Measurements from ENCODE around the gene MYH11. TPM values are rescaled to one million over a fixed set of nuclear protein-coding genes. Genes with fewer than 3 reads are reported as not detected.

Gene MYH11
- total and polyA plus RNA-seq, 2 donors (not counting 1 experiment from before 2014, with no cell fraction given): 1.3 to 14.5 TPM

- Histone ChIP-seq H3K9me3 (ENCODE audit: control insufficient read depth, insufficient read depth, low read depth, low read length) (no peaks in the 10 kb centered on the region), H3K27me3 (ENCODE audit: control insufficient read depth, insufficient read depth, low read length) (peaks cover 15% of the 10 kb centered on the region), H3K36me3 (ENCODE audit: control insufficient read depth, insufficient read depth, low read length) (no peaks in the 10 kb centered on the region), H3K4me2 (ENCODE audit: extremely low read depth, insufficient read depth, low read length) (no peak overlapping the region), H3K4me3 (replicated peaks in 1 of 4; ENCODE audit: control extremely low read depth in 1 of 4, insufficient read depth in 1 of 4, low read depth in 3 of 4, low read length in 4 of 4) (no peak overlapping the region), H3K79me2 (ENCODE audit: control insufficient read depth, insufficient read depth, low read length) (no peaks in the 10 kb centered on the region), H3K27ac (ENCODE audit: insufficient read depth, low read length) (no peak overlapping the region), H3K9ac (ENCODE audit: insufficient read depth, low read length) (no peak overlapping the region), H2AFZ (ENCODE audit: low read length) (no peak overlapping the region), H4K20me1 (ENCODE audit: control insufficient read depth, extremely low read depth, insufficient read depth, low read length) (no peaks in the 10 kb centered on the region), H3K4me1 (ENCODE audit: control insufficient read depth, extremely low read depth, insufficient read depth, low read length) (peaks cover 4% of the 10 kb centered on the region)
- TF ChIP-seq CTCF (conservative IDR thresholded peaks at IDR 0.05 in 1 of 2, IDR thresholded peaks at IDR 0.05 in 1 of 2; ENCODE audit: low read depth in 1 of 2, low read length in 2 of 2): no peak
- TF ChIP-seq EZH2 (IDR thresholded peaks at IDR 0.05; ENCODE audit: low read length, missing control alignments): no peak
- DNase-seq (ENCODE audit: low read depth in 2 of 2): no peak
Measured at GRCh38 chr16:15827299-15827698, 29.5 kb downstream of the MYH11 start.

- Histone ChIP-seq H3K36me3 (ENCODE audit: control insufficient read depth, insufficient read depth, low read length) (no peaks in the 10 kb centered on the region), H3K9ac (ENCODE audit: insufficient read depth, low read length) (no peak overlapping the region), H3K4me1 (ENCODE audit: control insufficient read depth, extremely low read depth, insufficient read depth, low read length) (peaks cover 4% of the 10 kb centered on the region), H3K27ac (ENCODE audit: insufficient read depth, low read length) (no peak overlapping the region), H3K27me3 (ENCODE audit: control insufficient read depth, insufficient read depth, low read length) (peaks cover 15% of the 10 kb centered on the region), H3K4me2 (ENCODE audit: extremely low read depth, insufficient read depth, low read length) (no peak overlapping the region), H3K9me3 (ENCODE audit: control insufficient read depth, insufficient read depth, low read depth, low read length) (no peaks in the 10 kb centered on the region), H3K79me2 (ENCODE audit: control insufficient read depth, insufficient read depth, low read length) (no peaks in the 10 kb centered on the region), H4K20me1 (ENCODE audit: control insufficient read depth, extremely low read depth, insufficient read depth, low read length) (no peaks in the 10 kb centered on the region), H2AFZ (ENCODE audit: low read length) (no peak overlapping the region), H3K4me3 (replicated peaks in 1 of 4; ENCODE audit: control extremely low read depth in 1 of 4, insufficient read depth in 1 of 4, low read depth in 3 of 4, low read length in 4 of 4) (no peak overlapping the region)
- no peak for DNase-seq (ENCODE audit: low read depth in 2 of 2)
- no peak for TF ChIP-seq EZH2 (IDR thresholded peaks at IDR 0.05; ENCODE audit: low read length, missing control alignments)
- TF ChIP-seq CTCF (conservative IDR thresholded peaks at IDR 0.05 in 1 of 2, IDR thresholded peaks at IDR 0.05 in 1 of 2; ENCODE audit: low read depth in 1 of 2, low read length in 2 of 2): no peak
Measured at GRCh38 chr16:15825750-15826305, 31.0 kb downstream of the MYH11 start.

GRCh38 chr16:15822957-15823356 is 33.9 kb downstream of the MYH11 start:
- H3K4me1 ChIP-seq (ENCODE audit: control insufficient read depth, extremely low read depth, insufficient read depth, low read length): no peaks in the 10 kb centered on the region
- TF ChIP-seq CTCF (conservative IDR thresholded peaks at IDR 0.05 in 1 of 2, IDR thresholded peaks at IDR 0.05 in 1 of 2; ENCODE audit: low read depth in 1 of 2, low read length in 2 of 2) (no peak), EZH2 (IDR thresholded peaks at IDR 0.05; ENCODE audit: low read length, missing control alignments) (no peak)
- no peak overlapping the region for H2AFZ ChIP-seq (ENCODE audit: low read length)
- H3K36me3 ChIP-seq (ENCODE audit: control insufficient read depth, insufficient read depth, low read length): no peaks in the 10 kb centered on the region
- H3K79me2 ChIP-seq (ENCODE audit: control insufficient read depth, insufficient read depth, low read length): no peaks in the 10 kb centered on the region
- H3K27me3 ChIP-seq (ENCODE audit: control insufficient read depth, insufficient read depth, low read length): peaks cover 15% of the 10 kb centered on the region
- no peak for DNase-seq (ENCODE audit: low read depth in 2 of 2)
- H3K4me3 ChIP-seq (replicated peaks in 1 of 4; ENCODE audit: control extremely low read depth in 1 of 4, insufficient read depth in 1 of 4, low read depth in 3 of 4, low read length in 4 of 4): no peak overlapping the region
- H3K27ac ChIP-seq (ENCODE audit: insufficient read depth, low read length): no peak overlapping the region
- no peaks in the 10 kb centered on the region for H4K20me1 ChIP-seq (ENCODE audit: control insufficient read depth, extremely low read depth, insufficient read depth, low read length)
- H3K9ac ChIP-seq (ENCODE audit: insufficient read depth, low read length): no peak overlapping the region
- H3K9me3 ChIP-seq (ENCODE audit: control insufficient read depth, insufficient read depth, low read depth, low read length): no peaks in the 10 kb centered on the region
- no peak overlapping the region for H3K4me2 ChIP-seq (ENCODE audit: extremely low read depth, insufficient read depth, low read length)

Measured in fibroblast of lung (primary cell).